SK-N-SH (cell line): ENCODE results near the gene ACACA.

ENCODE experiments used
- CTCF ChIP-seq: fragments of 200-600 bp; sonication (generic); IDR thresholded peaks from 2 replicates; pipeline ENCODE4 v1.6.1; 2017; ENCODE audit warnings: antibody characterized with exemption, mild to moderate bottlenecking, moderate library complexity
- GATA2 ChIP-seq: sonication (generic); formaldehyde crosslinking; IDR thresholded peaks from 2 replicates; pipeline ENCODE4 v1.5.0; 2020; ENCODE audit warnings: mild to moderate bottlenecking, missing genetic modification reagents
- JUND ChIP-seq: IDR thresholded peaks from 2 replicates; pipeline ENCODE4 v1.4.0; 2012
- MXI1 ChIP-seq: IDR thresholded peaks from 2 replicates; pipeline ENCODE4 v1.6.1; 2012; ENCODE audit warnings: mild to moderate bottlenecking, low read depth, low read length, improper control_type of control experiment
- PBX3 ChIP-seq: IDR thresholded peaks from 2 replicates; pipeline ENCODE4; 2012
- POLR2AphosphoS5 ChIP-seq: IDR thresholded peaks from 2 replicates; pipeline ENCODE4 v1.6.1; 2012; ENCODE audit warnings: low read depth, low read length
- REST ChIP-seq: IDR thresholded peaks from 2 replicates; pipeline ENCODE4 v1.6.1; 2012; ENCODE audit warnings: mild to moderate bottlenecking, low read depth, low read length, moderate library complexity
- SMC3 ChIP-seq: IDR thresholded peaks from 2 replicates; pipeline ENCODE4 v1.6.1; 2012; ENCODE audit warnings: low read depth, low read length, improper control_type of control experiment
- TEAD4 ChIP-seq: IDR thresholded peaks from 2 replicates; pipeline ENCODE4 v1.4.0; 2012; ENCODE audit warnings: mild to moderate bottlenecking, borderline replicate concordance; ENCODE audit not compliant: insufficient read depth
- USF2 ChIP-seq: fragments of 150-350 bp; IDR thresholded peaks from 2 replicates; pipeline ENCODE4 v1.6.1; 2017; ENCODE audit warnings: antibody characterized with exemption, low read length, low read depth, borderline replicate concordance
- YY1 ChIP-seq: IDR thresholded peaks from 2 replicates; pipeline ENCODE4 v1.4.0; 2012; ENCODE audit warnings: low read depth, mild to moderate bottlenecking
- ZBTB33 ChIP-seq: IDR thresholded peaks from 2 replicates; pipeline ENCODE4 v1.4.0; 2012; ENCODE audit warnings: low read depth, borderline replicate concordance

- TF ChIP-seq ZBTB33 (no peak), USF2 (no peak), PBX3 (no peak), CTCF (no peak), REST (no peak), YY1 (no peak), MXI1 (no peak), POLR2AphosphoS5 (no peak), SMC3 (no peak), JUND (no peak), GATA2 (CRISPR knock-in tag) (no peak), TEAD4 (no peak)
Observed at GRCh38 chr17:37276475-37276874, 130.2 kb downstream of the ACACA start.
